Muscle layer of duodenum (tissue), 2 donors: Measurements from ENCODE around the gene DAPK3.

Source experiments
- H3K27ac ChIP-seq: one replicate; pipeline ENCODE4 v1.7.0; 2013; ENCODE audit warnings: mild to moderate bottlenecking, low read length
- H3K27me3 ChIP-seq: one replicate; pipeline ENCODE4 v1.7.0; 2013; ENCODE audit warnings: low read depth, mild to moderate bottlenecking, control low read depth, low read length
- H3K36me3 ChIP-seq, 2 donors: one replicate each; pipeline ENCODE4 v1.7.0; 2013; ENCODE audit warnings: low read length in 2 of 2, control low read depth in 1 of 2, mild to moderate bottlenecking in 1 of 2; ENCODE audit not compliant: insufficient read depth in 2 of 2, control insufficient read depth in 1 of 2
- H3K4me1 ChIP-seq, 2 donors: one replicate each; pipeline ENCODE4 v1.7.0; 2013; ENCODE audit warnings: low read length in 2 of 2, mild to moderate bottlenecking in 2 of 2, control low read depth in 1 of 2, moderate library complexity in 1 of 2; ENCODE audit not compliant: insufficient read depth in 2 of 2, control insufficient read depth in 1 of 2
- H3K4me3 ChIP-seq, 2 donors: one replicate each; pipeline ENCODE4 v1.7.0; 2013; ENCODE audit warnings: low read length in 2 of 2, low read depth in 1 of 2, mild to moderate bottlenecking in 1 of 2
- H3K9me3 ChIP-seq, 2 donors: one replicate each; pipeline ENCODE4 v1.7.0; 2013; ENCODE audit warnings: low read length in 2 of 2, control low read depth in 1 of 2, mild to moderate bottlenecking in 1 of 2; ENCODE audit not compliant: control insufficient read depth in 1 of 2
- donor health status: healthy.

Gene DAPK3

GRCh38 chr19:3982701-3983541 lies 12.0 kb upstream of the DAPK3 start:
- Histone ChIP-seq H3K27ac (peak overlapping the region; percentile 95), H3K9me3 (no peaks in the 10 kb centered on the region), H3K27me3 (no peaks in the 10 kb centered on the region), H3K4me3 (peak overlapping the region; percentile 77 to 81), H3K4me1 (peaks cover 8 to 43% of the 10 kb centered on the region in 2 donors), H3K36me3 (peaks cover 58 to 60% of the 10 kb centered on the region in 2 donors)

DNA sequence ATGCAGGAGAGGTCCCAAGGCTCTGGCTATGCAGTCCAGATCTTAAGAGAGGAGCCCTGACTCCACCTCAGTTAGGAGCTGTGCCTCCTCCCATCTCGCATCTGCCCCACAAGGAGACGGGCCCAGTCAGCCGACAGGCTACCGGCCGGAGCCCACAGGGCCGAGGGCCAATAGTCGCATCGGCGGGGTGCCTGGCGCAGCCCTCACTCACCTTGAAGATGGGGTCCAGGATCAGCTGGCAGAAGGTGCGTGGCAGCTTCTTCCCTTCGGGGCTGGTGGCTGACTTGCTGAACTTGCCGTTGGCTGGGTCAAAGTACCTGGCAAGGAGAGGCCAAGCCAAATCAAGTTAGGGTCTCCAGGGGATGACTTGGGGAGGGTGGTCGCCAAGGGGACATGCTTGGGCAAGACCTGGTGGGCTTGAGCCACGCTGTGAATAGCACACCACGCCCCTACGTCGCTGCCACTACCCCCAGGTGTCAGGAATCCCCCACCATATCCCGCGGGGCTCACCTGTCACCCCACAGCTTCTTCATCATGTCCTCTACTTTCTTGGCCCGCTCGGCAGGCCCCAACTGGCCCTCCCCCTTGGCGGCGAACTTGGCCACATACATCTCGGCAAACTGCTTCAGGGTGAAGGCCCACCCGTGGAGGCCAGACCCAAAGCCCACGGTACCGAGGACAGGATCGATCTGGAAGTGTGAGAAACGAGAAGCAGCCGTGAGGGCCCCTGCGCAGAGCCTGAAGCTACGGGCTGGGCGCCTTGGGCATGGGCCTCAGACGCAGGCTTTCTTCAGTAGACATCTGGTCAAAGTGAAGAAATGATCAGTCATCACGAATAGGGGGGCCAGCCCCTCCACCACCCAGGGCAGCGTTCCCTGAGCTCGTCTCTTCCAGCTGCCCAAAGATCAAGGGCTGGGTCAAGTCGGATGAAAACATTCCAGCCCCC lies 11.1 kb upstream of the DAPK3 start:
- no peaks in the 10 kb centered on the region for H3K27me3 ChIP-seq
- peaks cover 67 to 69% of the 10 kb centered on the region in 2 donors for H3K36me3 ChIP-seq
- H3K4me1 ChIP-seq, result peaks cover 8 to 34% of the 10 kb centered on the region in 2 donors
- H3K4me3 ChIP-seq, result no peak overlapping the region
- no peaks in the 10 kb centered on the region for H3K9me3 ChIP-seq
- H3K27ac ChIP-seq, result no peak overlapping the region

DNA sequence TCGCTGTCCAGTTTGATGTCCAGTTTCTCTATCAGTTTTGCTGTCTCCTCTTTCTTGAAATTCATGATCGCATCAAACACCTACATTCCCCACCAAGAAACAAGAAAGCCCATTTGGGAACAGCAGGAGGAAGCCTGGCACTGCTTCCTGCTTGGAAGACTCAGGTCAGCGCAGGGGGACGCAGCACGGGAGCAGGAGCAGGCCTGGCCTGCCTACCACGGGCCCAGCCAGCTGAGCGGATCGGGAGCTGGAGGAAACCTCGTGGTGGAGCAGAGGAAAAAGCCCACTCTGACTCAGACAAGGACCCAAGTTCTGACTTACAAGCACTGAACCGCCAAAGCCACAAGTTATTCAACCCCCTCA lies 10.5 kb upstream of the DAPK3 start:
- H3K4me1 ChIP-seq, result peaks cover 8 to 28% of the 10 kb centered on the region in 2 donors
- no peaks in the 10 kb centered on the region for H3K9me3 ChIP-seq

DNA sequence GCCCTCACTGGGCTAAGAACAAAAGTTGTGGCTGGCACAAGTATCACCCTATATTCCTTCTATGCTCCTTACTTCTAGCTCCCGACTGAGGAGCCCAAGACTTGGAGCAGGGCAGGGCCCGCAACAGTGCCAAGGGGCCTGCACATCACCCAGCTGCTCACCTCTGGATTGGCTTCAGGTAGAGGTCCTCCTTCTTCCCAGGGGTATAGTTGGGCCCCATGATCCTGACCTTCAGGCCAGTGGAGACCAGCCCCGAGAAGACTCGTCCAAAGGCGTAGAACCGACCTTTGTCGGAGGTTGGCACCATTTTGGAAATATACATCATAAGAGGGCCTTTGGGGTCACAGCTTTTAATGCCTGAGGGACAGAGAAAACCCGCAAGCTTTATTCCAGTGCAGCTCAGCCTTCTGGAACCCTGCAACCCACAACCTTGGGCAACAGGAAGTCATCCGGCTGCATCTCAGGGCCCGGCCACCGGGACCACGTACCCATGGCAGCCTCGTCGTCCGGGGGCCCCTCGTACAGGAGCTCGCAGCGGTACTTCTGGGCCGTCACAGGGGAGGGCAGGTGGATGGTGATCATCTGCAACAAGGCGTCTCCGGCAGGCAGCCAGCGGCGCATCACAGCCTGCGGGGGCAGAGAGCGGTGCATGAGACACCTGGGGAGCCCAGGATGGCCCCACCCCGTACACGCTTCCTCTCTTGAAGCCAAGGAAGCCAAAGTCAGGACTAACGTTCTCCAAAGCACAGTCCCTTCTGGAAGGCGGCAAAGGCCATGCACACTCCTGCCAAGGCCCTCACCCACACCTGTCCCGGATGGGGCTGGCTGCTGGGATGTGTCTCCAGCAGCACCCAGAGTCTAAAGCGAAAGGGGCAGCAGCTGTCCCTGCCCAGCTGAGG lies 9.7 kb upstream of the DAPK3 start:
- Histone ChIP-seq H3K36me3 (peaks cover 76 to 83% of the 10 kb centered on the region in 2 donors), H3K27me3 (no peaks in the 10 kb centered on the region), H3K27ac (no peak overlapping the region), H3K4me3 (no peak overlapping the region), H3K4me1 (peaks cover 8 to 21% of the 10 kb centered on the region in 2 donors), H3K9me3 (no peaks in the 10 kb centered on the region)

More for the DNA sequence above, 10.5 kb upstream of the DAPK3 start:
- Histone ChIP-seq H3K27me3 (no peaks in the 10 kb centered on the region), H3K27ac (no peak overlapping the region), H3K36me3 (peaks cover 71 to 76% of the 10 kb centered on the region in 2 donors), H3K4me3 (no peak overlapping the region)

GRCh38 chr19:3979674-3980352 lies 8.9 kb upstream of the DAPK3 start:
- Histone ChIP-seq H3K4me1 (peaks cover 8 to 20% of the 10 kb centered on the region in 2 donors), H3K9me3 (no peaks in the 10 kb centered on the region), H3K36me3 (peaks cover 77 to 89% of the 10 kb centered on the region in 2 donors), H3K27ac (no peak overlapping the region), H3K27me3 (no peaks in the 10 kb centered on the region), H3K4me3 (no peak overlapping the region)

DNA sequence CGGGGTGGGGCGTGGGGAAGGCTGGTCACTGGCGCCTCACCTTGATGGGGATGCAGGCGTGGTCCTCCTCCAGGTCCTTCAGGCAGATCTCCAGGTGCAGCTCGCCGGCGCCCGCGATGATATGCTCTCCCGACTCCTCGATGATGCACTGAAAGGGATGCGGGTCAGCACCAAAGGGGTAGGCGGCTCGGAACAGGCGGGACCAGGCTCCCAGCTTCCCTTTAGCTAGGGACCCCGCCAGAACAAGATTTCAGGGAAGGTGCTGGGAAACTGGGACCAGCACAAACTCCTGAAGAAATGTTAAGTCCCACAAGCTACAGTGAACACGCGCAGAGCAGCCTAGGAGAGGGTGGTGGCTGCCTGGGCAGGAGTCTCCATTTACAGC lies 8.4 kb upstream of the DAPK3 start:
- H3K36me3 ChIP-seq, result peaks cover 77 to 89% of the 10 kb centered on the region in 2 donors

DNA sequence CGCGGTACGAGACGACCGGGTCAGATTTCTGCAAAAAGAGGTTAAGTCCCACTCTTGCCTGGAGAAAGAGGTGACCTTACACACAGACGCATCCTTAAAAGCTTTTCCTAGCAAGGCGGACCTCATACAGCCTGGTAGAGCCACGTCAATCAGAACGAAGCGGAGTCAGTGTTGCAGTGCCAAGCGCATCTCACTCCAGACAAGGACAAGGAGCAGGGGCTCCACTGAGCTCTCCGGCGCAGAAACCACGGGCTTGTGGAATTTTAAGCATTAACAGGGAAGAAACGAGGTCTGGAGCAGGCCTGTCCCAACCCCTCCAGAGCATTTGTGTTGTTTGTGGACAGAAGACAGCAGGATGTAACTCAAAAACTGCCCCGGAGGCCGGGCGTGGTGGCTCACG lies 7.2 kb upstream of the DAPK3 start:
- H3K4me3 ChIP-seq, result no peak overlapping the region
- H3K27ac ChIP-seq, result no peak overlapping the region
- H3K4me1 ChIP-seq, result peaks cover under 1 to 7% of the 10 kb centered on the region in 2 donors
- H3K9me3 ChIP-seq, result no peaks in the 10 kb centered on the region
- peaks cover 66 to 79% of the 10 kb centered on the region in 2 donors for H3K36me3 ChIP-seq
- no peaks in the 10 kb centered on the region for H3K27me3 ChIP-seq

More for the DNA sequence above, 8.4 kb upstream of the DAPK3 start:
- Histone ChIP-seq H3K27me3 (no peaks in the 10 kb centered on the region), H3K9me3 (no peaks in the 10 kb centered on the region), H3K4me3 (no peak overlapping the region), H3K27ac (no peak overlapping the region), H3K4me1 (peaks cover 8 to 18% of the 10 kb centered on the region in 2 donors)

- H3K4me3 ChIP-seq, result no peak overlapping the region
- H3K36me3 ChIP-seq, result peaks cover 59 to 73% of the 10 kb centered on the region in 2 donors
- H3K27me3 ChIP-seq, result no peaks in the 10 kb centered on the region
- H3K9me3 ChIP-seq, result no peaks in the 10 kb centered on the region
- peaks cover 0 to under 1% of the 10 kb centered on the region in 2 donors for H3K4me1 ChIP-seq
- H3K27ac ChIP-seq, result no peak overlapping the region
Observed at GRCh38 chr19:3977242-3978143, 6.6 kb upstream of the DAPK3 start.

DNA sequence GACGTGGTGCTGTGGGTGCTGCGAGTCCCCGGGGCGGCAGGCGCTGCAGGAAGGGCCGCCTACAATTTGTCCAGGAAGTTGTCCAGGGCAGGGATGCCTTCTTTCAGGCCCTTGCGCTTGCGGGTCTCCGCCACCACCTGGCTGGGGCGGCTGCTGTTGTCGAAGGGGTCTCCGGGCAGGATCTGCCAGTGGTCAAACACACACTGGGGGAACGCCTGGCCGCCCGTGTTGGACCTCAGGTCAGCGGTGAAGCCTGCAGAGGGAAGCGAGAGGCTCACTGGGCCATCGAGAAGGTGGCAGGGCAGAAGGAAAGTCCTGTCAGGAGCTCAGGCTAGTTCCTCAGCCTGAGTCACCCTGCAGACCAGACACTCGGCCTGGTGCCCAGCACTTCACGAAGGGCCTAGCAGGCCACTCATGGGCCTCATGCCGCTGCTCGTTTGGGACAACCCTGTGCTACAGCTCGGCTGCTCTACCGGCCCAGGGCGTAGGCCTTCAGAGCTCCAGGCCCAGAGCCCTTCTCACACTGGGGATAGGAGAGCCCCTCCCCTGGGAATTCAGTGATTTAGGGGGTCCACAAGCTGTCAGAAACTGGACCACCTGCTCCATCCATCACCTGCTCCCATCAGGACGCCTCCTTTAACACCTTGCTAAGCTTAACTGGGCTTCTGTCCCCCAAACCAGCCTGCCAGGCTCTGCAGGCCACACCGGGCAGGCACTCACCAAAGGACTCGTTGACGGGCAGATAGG lies 5.8 kb upstream of the DAPK3 start:
- H3K27ac ChIP-seq, result no peak overlapping the region
- H3K9me3 ChIP-seq, result no peaks in the 10 kb centered on the region
- H3K4me1 ChIP-seq, result no peaks in the 10 kb centered on the region
- H3K36me3 ChIP-seq, result peaks cover 51 to 64% of the 10 kb centered on the region in 2 donors
- H3K27me3 ChIP-seq, result no peaks in the 10 kb centered on the region
- no peak overlapping the region for H3K4me3 ChIP-seq
